ENCODE results near the gene FHOD1. TPM values are rescaled to one million over a fixed set of nuclear protein-coding genes. Genes with fewer than 3 reads are reported as not detected.

Gene FHOD1
- total RNA-seq, 2 experiments from 2014 or later, result 16.5 to 55.0 TPM

GRCh38 chr16:67246081-67246755, 1.1 kb downstream of the FHOD1 start:
- no peaks in the 10 kb centered on the region for H3K9me3 ChIP-seq (ENCODE audit: low read length)
- intact Hi-C loops (cut with micrococcal nuclease; ENCODE audit: unreplicated experiment), result loop anchor here (1.0 to 2.0 kb wide), 2 partner anchors 53 to 87 kb away; partner anchors contain the start of genes E2F4, FBXL8 and TRADD
- CTCF ChIA-PET (ENCODE audit: unreplicated experiment), result interaction anchor here (0.6 to 0.7 kb wide), 2 partner anchors 20 to 53 kb away, joined by 4 to 5 read pairs; no protein-coding TSS in a partner anchor
- H3K4me2 ChIP-seq (ENCODE audit: low read length), result peak overlapping the region; percentile 94
- peaks cover 59% of the 10 kb centered on the region for H3K4me1 ChIP-seq (ENCODE audit: insufficient read depth, low read length, poor library complexity, severe bottlenecking)
- no peaks in the 10 kb centered on the region for H3K36me3 ChIP-seq (ENCODE audit: insufficient read depth, low read length)
- no peaks in the 10 kb centered on the region for H3K9me2 ChIP-seq (ENCODE audit: insufficient read depth, low read length)
- peak overlapping the region; percentile 86 for H3K4me3 ChIP-seq (ENCODE audit: low read depth, low read length, poor library complexity, severe bottlenecking)
- H2AFZ ChIP-seq (ENCODE audit: low read length), result peak overlapping the region; percentile 73
- H3K79me2 ChIP-seq (ENCODE audit: insufficient read depth, low read depth, low read length), result no peaks in the 10 kb centered on the region; the same call in 1 of the 2 replicates
- H3K27ac ChIP-seq (ENCODE audit: low read depth, low read length, poor library complexity, severe bottlenecking), result peak overlapping the region; percentile 70
- POLR2A ChIA-PET, result interaction anchor here (0.7 to 1.5 kb wide), 3 partner anchors 19 to 233 kb away, joined by 3 to 4 read pairs (median 3); partner anchors contain the start of gene TMEM208
- no peaks in the 10 kb centered on the region for H4K20me1 ChIP-seq (ENCODE audit: insufficient read depth, low read length)
- BruUV-seq (replicated peaks), result no TSS peak
- DNase-seq (ENCODE audit: low spot score), result peak; percentile 62
- peak; percentile 72 for TF ChIP-seq CTCF (conservative IDR thresholded peaks at IDR 0.05; ENCODE audit: low read length)
- no peak for TF ChIP-seq EZH2phosphoT487 (IDR thresholded peaks at IDR 0.05; ENCODE audit: borderline replicate concordance, low read depth, low read length)

GRCh38 chr16:67245674-67246080, 1.6 kb downstream of the FHOD1 start:
- POLR2A ChIA-PET, result interaction anchor here (0.7 to 2.5 kb wide), 5 partner anchors 9 to 234 kb away, joined by 3 to 8 read pairs (median 4); no protein-coding TSS in a partner anchor

More at GRCh38 chr16:67245674-67246080, 1.6 kb downstream of the FHOD1 start:
- H4K20me1 ChIP-seq (ENCODE audit: insufficient read depth, low read length), result no peaks in the 10 kb centered on the region
- TF ChIP-seq CTCF (conservative IDR thresholded peaks at IDR 0.05; ENCODE audit: low read length), result no peak
- no peak for DNase-seq (ENCODE audit: low spot score)
- H3K79me2 ChIP-seq (ENCODE audit: insufficient read depth, low read depth, low read length), result no peaks in the 10 kb centered on the region; the same call in 1 of the 2 replicates
- no peaks in the 10 kb centered on the region for H3K36me3 ChIP-seq (ENCODE audit: insufficient read depth, low read length)
- no peaks in the 10 kb centered on the region for H3K9me3 ChIP-seq (ENCODE audit: low read length)
- peak overlapping the region; percentile 73 for H2AFZ ChIP-seq (ENCODE audit: low read length)
- peak overlapping the region; percentile 86 for H3K4me3 ChIP-seq (ENCODE audit: low read depth, low read length, poor library complexity, severe bottlenecking)
- no peaks in the 10 kb centered on the region for H3K9me2 ChIP-seq (ENCODE audit: insufficient read depth, low read length)
- H3K4me1 ChIP-seq (ENCODE audit: insufficient read depth, low read length, poor library complexity, severe bottlenecking), result peaks cover 61% of the 10 kb centered on the region
- intact Hi-C loops (cut with micrococcal nuclease; ENCODE audit: unreplicated experiment), result loop anchor here (1.0 to 2.0 kb wide), 2 partner anchors 53 to 86 kb away; partner anchors contain the start of genes E2F4, FBXL8 and TRADD
- CTCF ChIA-PET (ENCODE audit: unreplicated experiment), result interaction anchor here (0.7 kb wide), 1 partner anchor 53 kb away, joined by 4 read pairs; no protein-coding TSS in a partner anchor
- no TSS peak for BruUV-seq (replicated peaks)
- H3K27ac ChIP-seq (ENCODE audit: low read depth, low read length, poor library complexity, severe bottlenecking), result peak overlapping the region; percentile 70
- peak overlapping the region; percentile 94 for H3K4me2 ChIP-seq (ENCODE audit: low read length)

All from OCI-LY7 (cell line).